ENCODE results near the gene RUVBL2. TPM values are rescaled to one million over a fixed set of nuclear protein-coding genes. Genes with fewer than 3 reads are reported as not detected.
A peak's percentile ranks its signal among the peaks of the same experiment; 100 is the strongest.

The RUVBL2 gene
- polyA plus RNA-seq (2012; ENCODE audit: insufficient read depth, insufficient read length, low read depth), result 359 TPM

DNA sequence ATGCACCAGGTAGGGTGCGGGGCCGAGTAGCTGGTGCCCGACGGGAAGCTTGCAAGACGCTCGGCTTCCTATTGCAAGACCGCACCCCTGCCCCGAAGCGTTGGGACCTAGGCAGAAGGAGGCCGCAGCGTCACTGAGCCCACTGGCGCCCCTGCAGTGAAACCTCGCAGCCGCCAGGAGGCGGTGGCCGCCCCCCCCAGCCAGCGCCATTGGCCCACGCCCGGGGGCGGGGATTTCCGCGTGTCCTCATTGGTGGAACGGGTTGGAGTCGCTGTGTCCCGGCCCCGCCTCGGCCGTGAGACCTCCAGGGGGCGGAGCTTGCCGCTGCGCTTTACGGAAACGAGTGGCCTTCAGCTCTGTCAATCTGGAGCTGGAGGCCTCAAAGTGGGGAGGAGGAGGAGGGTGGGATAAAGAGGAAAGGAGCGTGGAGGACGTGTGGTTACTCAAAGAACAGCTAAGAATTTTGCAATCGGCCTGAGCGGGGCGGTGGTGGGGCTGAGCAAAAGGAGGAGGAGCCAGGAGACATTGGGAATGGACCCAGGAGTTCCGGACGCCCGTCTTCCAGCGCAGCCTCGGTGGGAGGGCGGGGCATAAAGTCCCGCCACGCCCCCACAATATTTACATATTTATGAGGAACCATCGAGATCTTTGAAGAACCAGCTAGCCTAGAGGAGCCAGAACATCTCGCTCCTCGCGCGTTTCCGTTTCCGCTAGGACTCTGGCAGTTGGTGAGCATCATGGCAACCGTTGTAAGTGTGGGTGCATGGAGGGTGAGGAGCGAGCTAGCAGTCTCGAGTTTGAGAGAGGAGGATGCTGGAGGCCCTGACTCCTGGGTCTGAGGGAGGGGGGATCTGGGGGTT, at the start of gene RUVBL2, which contains the start of gene GYS1:
Gene RUVBL2 (plus strand): TSS at position 713 of the 860 bp plus-strand sequence. CDS start 25 bp downstream, at position 738.
Gene GYS1 (minus strand): TSS at position 135 of the 860 bp plus-strand sequence. CDS start 197 bp downstream, outside the sequence.
- TF ChIP-seq, protein P1, sequence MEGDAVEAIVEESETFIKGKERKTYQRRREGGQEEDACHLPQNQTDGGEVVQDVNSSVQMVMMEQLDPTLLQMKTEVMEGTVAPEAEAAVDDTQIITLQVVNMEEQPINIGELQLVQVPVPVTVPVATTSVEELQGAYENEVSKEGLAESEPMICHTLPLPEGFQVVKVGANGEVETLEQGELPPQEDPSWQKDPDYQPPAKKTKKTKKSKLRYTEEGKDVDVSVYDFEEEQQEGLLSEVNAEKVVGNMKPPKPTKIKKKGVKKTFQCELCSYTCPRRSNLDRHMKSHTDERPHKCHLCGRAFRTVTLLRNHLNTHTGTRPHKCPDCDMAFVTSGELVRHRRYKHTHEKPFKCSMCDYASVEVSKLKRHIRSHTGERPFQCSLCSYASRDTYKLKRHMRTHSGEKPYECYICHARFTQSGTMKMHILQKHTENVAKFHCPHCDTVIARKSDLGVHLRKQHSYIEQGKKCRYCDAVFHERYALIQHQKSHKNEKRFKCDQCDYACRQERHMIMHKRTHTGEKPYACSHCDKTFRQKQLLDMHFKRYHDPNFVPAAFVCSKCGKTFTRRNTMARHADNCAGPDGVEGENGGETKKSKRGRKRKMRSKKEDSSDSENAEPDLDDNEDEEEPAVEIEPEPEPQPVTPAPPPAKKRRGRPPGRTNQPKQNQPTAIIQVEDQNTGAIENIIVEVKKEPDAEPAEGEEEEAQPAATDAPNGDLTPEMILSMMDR (IDR thresholded peaks at IDR 0.05; ENCODE audit: low read depth, low read length), result peak; percentile 67
- Histone ChIP-seq H3K4me3 (ENCODE audit: low read depth, low read length) (peak within 1 kb of the TSS; percentile 78), H3K36me3 (peaks cover 7% of the 10 kb centered on the region; the same call in 1 of the 2 replicates), H3K4me1 (no peaks in the 10 kb centered on the region), H3K27me3 (no peaks in the 10 kb centered on the region), H3K9me3 (no peaks in the 10 kb centered on the region)
- DNase-seq, result peak; percentile 100

DNA sequence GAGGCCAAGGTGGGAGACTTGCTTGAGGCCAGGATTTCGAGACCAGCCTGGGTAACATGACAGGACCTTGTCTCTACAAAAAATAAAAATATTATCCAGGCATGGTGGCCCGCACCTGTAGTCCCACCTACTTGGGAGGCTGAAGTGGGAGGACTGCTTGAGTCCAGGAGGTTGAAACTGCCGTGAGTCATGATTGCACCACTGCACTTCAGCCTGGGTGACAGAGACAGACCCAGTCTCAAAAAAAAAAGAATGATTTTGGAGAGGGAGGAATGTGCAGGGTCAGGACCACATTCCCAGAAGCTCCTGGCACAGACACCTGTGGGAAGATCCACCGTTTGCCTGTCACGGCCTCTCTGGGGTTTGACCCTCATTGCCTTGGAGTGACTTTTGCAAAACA, 48.3 kb upstream of the RUVBL2 start:
- H3K27me3 ChIP-seq, result no peaks in the 10 kb centered on the region
- DNase-seq, result no peak
- H3K4me1 ChIP-seq, result no peaks in the 10 kb centered on the region
- TF ChIP-seq, protein P1 (IDR thresholded peaks at IDR 0.05; ENCODE audit: low read depth, low read length), result no peak
- H3K4me3 ChIP-seq (ENCODE audit: low read depth, low read length), result no peak overlapping the region
- no peaks in the 10 kb centered on the region for H3K9me3 ChIP-seq
- H3K36me3 ChIP-seq, result no peaks in the 10 kb centered on the region

DNA sequence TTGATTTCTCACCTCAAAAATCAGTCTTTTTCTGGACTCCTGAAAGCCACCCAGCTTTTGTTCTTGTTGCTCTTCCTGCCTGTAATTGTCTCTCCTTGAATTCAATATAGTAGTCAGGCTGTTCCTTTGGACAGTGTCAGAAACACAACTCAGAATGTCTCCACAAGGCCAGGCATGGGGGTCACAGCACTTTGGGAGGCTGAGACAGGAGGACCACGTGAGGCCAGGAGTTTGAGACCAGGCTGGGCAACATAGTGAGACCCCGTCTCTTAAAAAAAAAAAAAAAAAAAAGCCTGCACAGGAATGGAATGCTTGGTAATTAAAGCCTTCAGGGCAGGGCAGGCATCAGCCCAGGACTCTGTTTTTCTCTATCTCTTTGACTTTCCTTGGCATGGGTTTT, 47.9 kb upstream of the RUVBL2 start:
- no peak overlapping the region for H3K4me3 ChIP-seq (ENCODE audit: low read depth, low read length)
- H3K27me3 ChIP-seq, result no peaks in the 10 kb centered on the region
- no peaks in the 10 kb centered on the region for H3K36me3 ChIP-seq
- H3K4me1 ChIP-seq, result no peaks in the 10 kb centered on the region
- TF ChIP-seq, protein P1 (IDR thresholded peaks at IDR 0.05; ENCODE audit: low read depth, low read length), result no peak
- H3K9me3 ChIP-seq, result no peaks in the 10 kb centered on the region
- DNase-seq, result no peak

DNA sequence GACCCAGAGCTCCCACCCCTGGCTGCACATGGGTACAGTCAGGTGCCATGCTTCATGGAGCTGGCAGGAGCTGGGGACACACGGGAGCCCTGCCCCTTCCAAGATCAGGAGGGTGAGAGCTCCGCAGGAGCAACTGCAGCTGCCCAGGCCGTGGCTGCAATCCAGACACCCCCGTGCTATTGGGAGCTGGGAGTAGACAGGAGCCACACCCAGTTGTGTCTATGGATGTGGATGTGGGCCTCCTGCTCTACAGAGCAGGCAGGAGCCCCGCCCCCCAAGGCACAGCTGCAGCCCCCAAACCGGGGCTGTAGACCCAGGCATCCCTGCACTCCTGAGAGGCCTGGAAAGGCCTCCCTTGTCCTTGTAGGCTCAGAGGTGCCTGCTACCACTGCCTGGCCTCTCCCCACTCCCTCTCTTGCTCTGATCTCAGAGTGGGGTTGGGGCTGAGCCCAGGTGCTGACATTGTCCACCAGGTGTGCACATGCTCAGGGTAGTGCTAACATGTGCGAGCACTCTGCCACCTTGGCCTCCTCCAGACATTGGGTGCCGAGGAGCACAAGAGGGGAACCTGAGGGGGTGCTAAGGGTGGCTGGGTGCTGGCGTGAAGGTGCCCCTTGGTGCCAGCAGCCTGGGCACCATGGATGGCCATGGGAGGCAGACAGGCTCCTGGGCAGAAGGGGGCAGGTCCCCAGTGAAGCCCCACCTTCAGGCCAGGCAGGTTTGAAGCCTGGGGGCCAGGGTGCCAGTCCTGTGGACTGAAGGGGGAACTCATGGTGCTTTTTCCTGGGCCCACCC, 47.0 kb upstream of the RUVBL2 start:
- TF ChIP-seq, protein P1 (IDR thresholded peaks at IDR 0.05; ENCODE audit: low read depth, low read length), result no peak
- Histone ChIP-seq H3K4me3 (ENCODE audit: low read depth, low read length) (no peak overlapping the region), H3K9me3 (no peaks in the 10 kb centered on the region), H3K4me1 (no peaks in the 10 kb centered on the region), H3K36me3 (no peaks in the 10 kb centered on the region), H3K27me3 (no peaks in the 10 kb centered on the region)
- no peak for DNase-seq

DNA sequence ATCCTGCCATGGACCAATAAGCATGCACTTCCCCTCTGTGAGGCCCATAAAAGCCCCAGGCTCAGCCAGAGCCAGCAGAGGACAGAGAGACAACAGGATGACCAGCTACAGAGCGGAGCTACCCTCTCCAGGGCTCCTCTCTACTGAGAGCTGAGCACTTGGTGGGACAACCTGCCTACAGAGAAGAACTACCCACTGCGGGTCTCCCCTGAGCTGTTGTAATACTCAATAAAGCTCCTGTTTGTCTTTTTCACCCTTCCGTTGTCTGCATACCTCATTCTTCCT, 46.5 kb upstream of the RUVBL2 start:
- Histone ChIP-seq H3K27me3 (no peaks in the 10 kb centered on the region), H3K36me3 (no peaks in the 10 kb centered on the region), H3K9me3 (no peaks in the 10 kb centered on the region), H3K4me3 (ENCODE audit: low read depth, low read length) (no peak overlapping the region), H3K4me1 (no peaks in the 10 kb centered on the region)
- no peak for DNase-seq
- TF ChIP-seq, protein P1 (IDR thresholded peaks at IDR 0.05; ENCODE audit: low read depth, low read length), result no peak
